NCI-H1694 (cell line): ENCODE measurements around the gene CDH18.

Experiments used
- DNase-seq: peaks from one replicate; lab custom pipeline; 2025; lab: John Stamatoyannopoulos, UW

The CDH18 gene

DNA sequence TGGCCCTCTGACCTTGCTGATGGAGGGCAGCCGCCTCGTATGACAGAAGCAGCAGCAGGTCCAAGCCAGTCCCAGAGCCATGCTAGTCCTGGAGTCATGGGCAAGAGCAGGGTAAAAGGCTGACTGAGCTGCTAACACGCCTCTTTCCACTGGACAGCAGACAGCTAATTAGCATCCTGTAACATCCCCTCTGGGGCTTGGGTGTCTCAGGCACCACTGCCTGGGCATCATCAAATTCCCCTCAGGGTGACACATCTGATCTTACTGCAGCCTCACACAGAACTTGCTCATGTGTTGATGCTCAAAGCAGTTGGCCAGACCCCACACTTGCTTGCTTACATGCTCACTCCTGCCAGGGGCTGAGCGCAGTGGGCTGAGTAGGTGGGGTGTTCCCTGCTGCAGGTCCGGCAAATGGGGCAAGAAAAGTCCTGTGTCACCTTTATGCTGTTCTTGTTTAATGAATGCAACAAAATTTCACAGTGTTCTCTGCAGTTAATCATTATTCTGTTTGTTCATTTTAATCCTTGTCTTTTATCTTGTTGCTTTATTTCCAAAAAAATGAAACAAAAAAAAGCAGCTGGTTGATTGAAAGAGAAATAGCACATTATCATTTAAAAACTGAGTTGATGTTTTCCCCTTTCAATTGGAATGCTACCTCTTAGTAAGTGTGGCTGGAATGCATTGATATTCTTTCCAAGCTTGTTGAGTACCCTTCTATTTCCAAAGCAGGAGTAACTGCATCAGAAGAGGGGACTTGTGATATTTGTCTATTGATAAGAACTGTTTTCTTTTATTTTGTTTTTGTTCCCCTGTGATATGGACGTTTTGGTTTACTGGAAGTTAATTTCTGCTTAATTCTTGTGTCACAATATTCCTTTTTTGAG is 254.1 kb downstream of the CDH18 start:
- DNase-seq = no peak

DNA sequence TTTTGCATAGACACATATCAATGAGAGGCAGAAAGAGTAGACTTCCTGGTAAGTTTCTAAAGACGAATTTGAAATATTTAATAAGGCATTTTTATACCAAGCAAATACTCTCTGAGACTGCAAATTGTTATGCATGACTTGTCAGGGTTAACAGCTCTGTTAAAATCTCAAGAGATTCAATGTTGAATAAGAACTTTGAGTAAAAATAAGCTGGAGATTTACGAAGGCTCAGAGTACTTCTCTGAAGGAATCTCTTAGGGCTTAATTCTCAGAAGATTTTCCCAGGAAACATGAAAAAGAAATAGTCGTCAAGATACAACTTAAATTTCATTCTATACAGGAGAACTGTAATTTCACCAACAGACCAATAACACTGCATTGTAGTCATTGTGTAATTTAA is 259.4 kb downstream of the CDH18 start:
- DNase-seq = no peak

DNA sequence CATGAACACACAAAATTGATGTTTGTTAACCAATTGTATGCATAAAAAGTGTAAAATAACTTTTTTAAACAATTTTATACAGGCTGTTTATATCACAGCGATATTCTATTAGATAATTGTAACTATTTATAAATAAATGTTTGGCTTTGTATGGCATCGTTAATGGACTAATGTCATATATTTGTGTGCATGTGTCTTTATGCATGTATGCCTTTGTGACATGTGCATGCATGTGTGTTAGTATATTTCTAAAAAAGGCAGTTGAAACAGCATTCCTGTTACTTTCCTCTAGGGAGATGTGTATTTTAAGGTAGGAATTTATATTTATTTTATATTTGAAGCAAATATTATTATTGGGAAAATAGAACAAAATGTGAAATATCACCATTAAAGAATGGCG is 268.9 kb downstream of the CDH18 start:
- DNase-seq = no peak

DNA sequence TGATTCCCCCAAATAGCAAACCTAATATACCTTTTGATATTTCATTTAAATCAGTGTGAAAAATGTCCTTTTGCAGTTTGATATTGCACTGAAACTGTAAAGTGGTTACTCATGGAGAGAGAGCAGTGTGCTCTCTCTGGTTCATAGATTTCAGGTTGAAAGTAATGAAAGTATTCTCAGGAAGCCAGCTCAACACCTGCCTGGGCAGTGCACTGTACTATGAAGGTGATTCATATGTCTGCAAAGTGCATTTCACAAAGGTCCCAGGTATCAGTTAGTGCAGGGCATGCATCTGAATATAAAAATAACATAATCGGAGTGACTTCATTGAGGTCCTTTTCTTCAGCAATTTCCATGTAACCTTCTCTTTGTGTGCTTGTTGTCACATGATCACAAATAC is 274.3 kb downstream of the CDH18 start:
- DNase-seq = no peak

DNA sequence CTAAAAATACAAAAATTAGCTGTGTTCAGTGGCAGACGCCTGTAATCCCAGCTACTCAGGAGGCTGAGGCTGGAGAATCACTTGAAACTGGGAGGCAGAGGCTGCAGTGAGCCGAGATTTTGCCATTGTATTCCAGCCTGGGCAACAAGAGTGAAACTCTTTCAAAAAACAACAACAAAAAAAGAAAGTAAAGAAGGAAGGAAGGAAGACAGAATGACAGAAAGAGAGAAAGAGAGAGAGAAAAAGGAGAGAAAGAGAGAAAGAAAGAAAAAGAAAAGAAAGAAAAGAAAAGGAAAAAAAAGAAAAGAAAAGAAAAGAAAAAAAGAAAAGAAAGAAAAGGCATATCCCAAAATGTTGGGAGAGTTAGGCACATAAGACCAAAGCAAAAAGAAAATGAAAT is 278.6 kb downstream of the CDH18 start:
- no peak for DNase-seq

- no peak for DNase-seq
These were observed 281.2 kb downstream of the CDH18 start for GRCh38 chr5:19706776-19707175.

- no peak for DNase-seq
These were observed 286.3 kb downstream of the CDH18 start for GRCh38 chr5:19701731-19702130.

- DNase-seq = no peak
These were observed 292.9 kb downstream of the CDH18 start for GRCh38 chr5:19694949-19695611.

DNA sequence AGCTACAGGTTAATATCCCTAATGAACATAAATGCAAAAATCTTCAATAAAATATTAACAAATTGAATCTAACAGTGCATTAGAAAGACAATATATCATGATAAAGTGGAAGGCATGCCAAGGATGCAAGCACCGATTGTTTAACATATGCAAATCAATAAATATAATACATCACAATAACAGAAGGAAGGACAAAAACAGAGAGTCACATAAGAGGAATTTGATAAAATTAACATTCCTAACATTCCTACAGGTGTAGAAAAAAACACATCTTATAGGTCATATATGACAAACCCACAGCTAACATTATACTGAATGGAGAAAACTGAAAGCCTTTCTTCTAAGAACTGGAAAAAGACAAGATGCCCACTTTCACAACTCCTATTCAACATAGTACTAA is 297.0 kb downstream of the CDH18 start:
- no peak for DNase-seq

DNA sequence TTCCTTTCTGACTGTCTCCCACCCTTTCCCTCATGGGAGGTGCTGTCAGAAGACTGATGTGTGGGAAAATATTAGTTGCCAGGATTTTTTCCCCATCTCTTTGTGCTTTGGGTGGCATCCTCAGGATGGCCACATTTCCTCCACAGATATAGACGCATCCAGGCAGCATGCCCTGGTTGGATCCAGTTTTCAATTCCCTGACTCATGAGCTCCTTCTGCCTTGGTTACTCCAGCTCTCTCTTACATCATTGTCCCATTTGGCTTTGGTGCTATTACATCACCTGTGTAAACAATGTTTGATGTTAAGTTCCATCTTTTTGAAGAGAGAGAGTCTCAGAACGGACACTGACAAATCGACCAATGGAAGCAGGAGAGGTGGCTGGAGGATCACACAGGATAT is 302.5 kb downstream of the CDH18 start:
- DNase-seq = no peak

GRCh38 chr5:19676895-19677294 is 311.1 kb downstream of the CDH18 start:
- DNase-seq = no peak

DNA sequence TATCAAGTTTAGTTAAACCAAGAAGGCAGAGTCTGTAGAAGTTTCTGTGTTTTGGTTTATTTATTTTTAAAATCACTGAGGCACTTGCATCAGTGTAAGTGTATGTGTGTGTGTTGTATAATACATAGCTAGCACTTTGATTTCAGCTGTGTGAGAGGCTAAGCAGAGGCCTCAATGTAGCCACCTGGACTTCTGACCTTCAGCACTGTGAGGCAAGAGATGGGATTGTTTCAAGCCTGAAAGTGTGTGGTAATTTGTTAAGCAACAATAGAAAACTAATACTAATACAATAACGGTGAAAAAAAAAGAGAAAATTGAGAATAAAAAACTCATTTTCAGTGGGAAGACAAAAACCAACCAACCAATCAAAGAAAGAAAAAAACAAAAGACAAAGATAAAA is 327.3 kb downstream of the CDH18 start:
- no peak for DNase-seq

- DNase-seq = no peak
These were observed 332.4 kb downstream of the CDH18 start for GRCh38 chr5:19655627-19656026.

GRCh38 chr5:19638461-19638860 is 349.5 kb downstream of the CDH18 start:
- DNase-seq = no peak

GRCh38 chr5:19630876-19631275 is 357.1 kb downstream of the CDH18 start:
- no peak for DNase-seq

DNA sequence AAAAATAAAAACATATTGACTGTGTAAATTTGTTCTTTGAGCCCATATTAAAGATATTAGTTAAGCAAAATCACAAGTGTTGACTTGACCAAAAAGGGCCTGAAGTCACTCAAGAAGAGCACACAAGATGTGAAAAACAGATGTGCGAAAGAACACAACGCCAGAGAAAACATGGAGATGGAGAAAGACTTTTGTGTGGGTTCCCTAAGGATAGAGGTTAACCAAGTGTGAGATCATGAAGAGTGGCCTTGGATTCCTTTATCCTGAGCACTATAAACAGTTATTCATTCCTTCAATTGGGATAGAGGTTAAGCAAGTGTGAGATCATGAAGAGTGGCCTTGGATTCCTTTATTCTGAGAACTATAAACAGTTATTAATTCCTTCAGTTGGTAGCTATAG is 361.8 kb downstream of the CDH18 start:
- DNase-seq = no peak

DNA sequence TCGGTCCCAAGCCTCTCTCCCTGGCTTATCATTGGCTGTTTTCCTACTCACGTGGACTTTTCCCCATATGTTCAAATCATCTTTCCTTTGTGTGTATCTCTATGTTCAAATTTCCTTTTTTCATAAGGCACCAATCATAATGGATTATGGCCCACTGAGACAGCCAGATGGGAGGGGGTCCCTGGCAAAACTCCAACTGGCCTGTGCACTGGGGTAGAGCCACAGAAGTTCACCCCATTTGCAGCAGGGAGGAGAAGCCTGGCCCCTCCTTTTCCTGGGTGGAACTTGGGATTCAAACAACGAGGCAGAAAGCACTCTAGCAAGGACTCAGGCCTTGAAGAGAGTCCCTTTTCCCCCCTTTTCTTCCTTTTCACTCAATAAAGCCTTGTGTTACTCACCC is 362.4 kb downstream of the CDH18 start:
- no peak for DNase-seq

- DNase-seq = no peak
These were observed 368.4 kb downstream of the CDH18 start for GRCh38 chr5:19619571-19619970.

DNA sequence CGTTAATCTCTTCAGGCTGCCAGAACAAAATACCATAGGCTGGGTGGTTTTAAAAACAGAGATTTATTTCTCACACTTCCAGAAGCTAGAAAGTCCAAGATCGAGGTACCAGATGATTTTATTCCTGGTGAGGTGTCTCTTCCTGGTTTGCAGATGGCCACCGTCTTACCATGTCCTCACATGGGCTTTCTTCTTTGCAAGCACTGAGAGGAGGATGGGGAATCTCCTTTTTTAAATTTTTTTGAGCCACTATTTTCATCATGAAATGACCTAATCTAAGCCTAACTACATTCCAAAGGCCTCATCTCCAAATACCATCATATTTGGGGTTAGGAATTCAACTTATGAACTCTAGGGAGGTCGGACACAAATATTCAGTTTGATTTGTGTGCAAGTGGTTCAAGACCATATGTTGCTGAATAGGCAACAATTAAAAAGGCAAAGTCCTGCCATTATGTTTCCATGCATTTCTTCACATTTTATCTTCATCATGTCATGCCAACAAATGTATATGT is 371.2 kb downstream of the CDH18 start:
- DNase-seq = no peak

GRCh38 chr5:19615661-19616060 is 372.3 kb downstream of the CDH18 start:
- no peak for DNase-seq

DNA sequence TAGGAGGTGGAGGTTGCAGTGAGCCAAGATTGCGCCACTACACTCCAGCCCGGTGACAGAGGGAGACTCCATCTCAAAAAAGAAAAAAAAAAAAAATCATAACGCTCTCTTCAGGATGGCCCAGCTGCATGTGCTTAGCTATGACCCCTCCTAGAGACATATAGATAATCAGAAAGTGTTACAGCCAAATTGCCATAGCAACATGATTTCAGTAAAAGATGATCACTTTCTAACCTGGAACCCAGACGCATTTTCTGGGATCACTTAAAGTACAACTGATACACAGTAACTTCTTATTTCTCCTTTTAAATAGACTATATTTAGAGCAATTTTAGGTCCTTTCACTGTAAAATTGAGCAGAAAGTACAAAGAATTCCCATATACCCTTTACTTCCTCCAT is 372.9 kb downstream of the CDH18 start:
- DNase-seq = no peak

- DNase-seq = peak; percentile 14
These were observed 379.5 kb downstream of the CDH18 start for GRCh38 chr5:19608444-19609002.

DNA sequence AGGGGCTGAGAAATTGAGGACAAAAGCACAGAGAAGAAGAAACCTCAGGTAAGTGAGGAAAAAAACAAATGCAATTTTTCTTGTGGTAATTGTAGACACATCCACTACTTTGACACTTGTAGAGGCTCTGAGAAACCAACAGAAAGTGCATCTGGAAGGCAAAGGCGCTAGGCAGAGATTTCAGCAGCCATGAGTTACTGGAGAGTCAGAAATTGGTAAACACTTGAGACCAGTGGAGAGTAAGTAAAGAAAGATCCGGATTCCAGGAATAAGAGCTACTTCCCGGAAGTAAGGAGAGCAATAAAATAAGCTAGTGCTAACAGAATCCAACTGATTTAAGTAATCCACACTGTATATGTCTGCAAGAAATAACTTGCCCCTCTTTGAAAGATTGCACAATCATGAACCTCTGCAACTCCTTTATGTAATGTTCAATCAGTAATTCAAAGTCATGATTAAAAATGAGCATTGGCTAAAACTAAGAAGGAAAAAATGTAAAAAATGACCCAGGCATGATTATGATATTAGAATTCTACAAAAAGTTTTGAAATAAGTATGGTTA is 382.1 kb downstream of the CDH18 start:
- DNase-seq = no peak
